ENCODE measurements around the gene GAB4.

GAB4 gene

DNA sequence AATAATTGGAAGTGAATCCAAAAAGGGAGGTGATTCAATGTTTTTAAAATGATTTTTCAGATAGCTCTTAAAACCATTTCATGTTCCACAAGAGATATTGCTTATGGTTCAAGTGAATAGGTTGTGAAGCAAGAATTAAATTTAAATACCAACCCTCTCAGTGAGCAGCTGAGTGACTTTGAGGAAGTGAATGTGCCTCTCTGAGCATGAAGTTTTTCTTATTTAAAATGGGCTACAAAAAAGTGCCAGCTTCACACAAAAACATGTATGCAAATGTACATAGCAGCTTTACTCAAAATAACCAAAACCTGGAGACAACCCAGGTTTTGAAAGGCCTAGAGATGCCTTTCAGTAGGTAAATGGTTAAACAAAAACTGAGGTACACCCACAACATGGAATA lies 35.5 kb upstream of the GAB4 start:
- TF ChIP-seq TCF12 (IDR thresholded peaks at IDR 0.05; ENCODE audit: low read depth), result no peak
- TF ChIP-seq YY1 (IDR thresholded peaks at IDR 0.05; ENCODE audit: low read depth), result no peak
- no peak for TF ChIP-seq RAD21 (IDR thresholded peaks at IDR 0.05; ENCODE audit: low read depth)
- TF ChIP-seq TEAD4 (IDR thresholded peaks at IDR 0.05), result no peak
- no peak for TF ChIP-seq USF1 (IDR thresholded peaks at IDR 0.05)
- TF ChIP-seq FOXM1 (IDR thresholded peaks at IDR 0.05; ENCODE audit: borderline replicate concordance, low read depth), result no peak
- no peak for TF ChIP-seq EGR1 (IDR thresholded peaks at IDR 0.05)
- TF ChIP-seq ZBTB7A (IDR thresholded peaks at IDR 0.05; ENCODE audit: low read depth), result no peak
- no peak for TF ChIP-seq EP300 (IDR thresholded peaks at IDR 0.05; ENCODE audit: borderline replicate concordance)
- TF ChIP-seq TAF1 (IDR thresholded peaks at IDR 0.05; ENCODE audit: low read depth), result no peak
- no peak for TF ChIP-seq NFIC (IDR thresholded peaks at IDR 0.05)
- TF ChIP-seq REST (IDR thresholded peaks at IDR 0.05; ENCODE audit: low read depth), result no peak
- TF ChIP-seq, protein P1, sequence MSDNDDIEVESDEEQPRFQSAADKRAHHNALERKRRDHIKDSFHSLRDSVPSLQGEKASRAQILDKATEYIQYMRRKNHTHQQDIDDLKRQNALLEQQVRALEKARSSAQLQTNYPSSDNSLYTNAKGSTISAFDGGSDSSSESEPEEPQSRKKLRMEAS (IDR thresholded peaks at IDR 0.05), result no peak
- TF ChIP-seq CREB1 (IDR thresholded peaks at IDR 0.05; ENCODE audit: low read depth), result no peak
- no peak for TF ChIP-seq CEBPB (IDR thresholded peaks at IDR 0.05)

DNA sequence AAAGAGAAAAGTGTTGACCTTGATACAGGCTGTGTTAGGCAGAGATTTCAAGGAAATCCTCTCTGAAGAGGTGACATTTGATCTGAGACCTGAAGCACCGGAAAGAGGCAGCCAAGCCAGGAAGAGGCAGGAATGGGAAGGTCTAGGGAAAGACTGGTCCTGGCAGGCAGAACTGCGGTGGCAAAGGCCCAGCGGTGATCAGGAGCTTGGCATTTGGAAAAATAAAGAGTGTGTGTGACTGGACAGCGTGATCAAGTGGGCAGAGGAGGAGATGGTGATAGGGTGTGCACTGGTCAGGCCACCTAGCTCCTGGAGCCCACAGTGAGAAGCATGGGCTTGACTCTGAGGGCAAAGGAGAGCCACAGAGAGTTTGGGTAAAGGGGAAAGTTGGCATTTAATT lies 27.2 kb upstream of the GAB4 start:
- no peak for TF ChIP-seq CEBPB (IDR thresholded peaks at IDR 0.05)

- TF ChIP-seq ZBTB7A (IDR thresholded peaks at IDR 0.05; ENCODE audit: low read depth), result no peak
Observed at GRCh38 chr22:17013396-17014100, 5.5 kb upstream of the GAB4 start.

DNA sequence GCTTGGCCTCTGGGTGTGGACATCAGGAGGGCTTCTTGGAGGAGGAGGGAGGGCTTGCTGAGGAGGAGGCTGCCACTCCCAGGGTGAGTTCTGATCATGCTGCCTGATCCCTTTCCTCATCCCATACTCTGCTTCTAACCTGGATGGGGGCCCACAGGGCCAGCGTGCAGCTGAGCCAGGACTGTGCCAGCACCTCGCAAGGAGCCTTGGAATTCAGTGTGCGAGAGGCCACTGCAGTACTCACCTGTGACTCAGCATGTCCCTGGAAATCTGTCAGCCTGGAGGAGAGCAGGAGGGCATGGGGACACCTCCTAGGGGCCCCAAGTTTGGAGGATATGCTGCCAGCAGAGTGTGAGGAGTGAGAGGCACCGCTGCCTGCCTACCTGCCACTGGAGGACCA lies 4.2 kb upstream of the GAB4 start:
- TF ChIP-seq EP300 (IDR thresholded peaks at IDR 0.05; ENCODE audit: borderline replicate concordance), result no peak

GRCh38 chr22:17009640-17010291 lies 1.7 kb upstream of the GAB4 start:
- TF ChIP-seq EGR1 (IDR thresholded peaks at IDR 0.05) (no peak), USF1 (IDR thresholded peaks at IDR 0.05) (no peak), EP300 (IDR thresholded peaks at IDR 0.05; ENCODE audit: borderline replicate concordance) (no peak), NFIC (IDR thresholded peaks at IDR 0.05) (no peak), FOXM1 (IDR thresholded peaks at IDR 0.05; ENCODE audit: borderline replicate concordance, low read depth) (no peak), YY1 (IDR thresholded peaks at IDR 0.05; ENCODE audit: low read depth) (no peak), TEAD4 (IDR thresholded peaks at IDR 0.05) (no peak), TAF1 (IDR thresholded peaks at IDR 0.05; ENCODE audit: low read depth) (no peak), CREB1 (IDR thresholded peaks at IDR 0.05; ENCODE audit: low read depth) (no peak)
- TF ChIP-seq, protein P1 (IDR thresholded peaks at IDR 0.05), result no peak

- no peak for TF ChIP-seq RAD21 (IDR thresholded peaks at IDR 0.05; ENCODE audit: low read depth)
- no peak for TF ChIP-seq CREB1 (IDR thresholded peaks at IDR 0.05; ENCODE audit: low read depth)
- TF ChIP-seq TAF1 (IDR thresholded peaks at IDR 0.05; ENCODE audit: low read depth), result no peak
Observed at GRCh38 chr22:17007257-17007656, 765 bp downstream of the GAB4 start.

GRCh38 chr22:16989915-16990314 lies 18.1 kb downstream of the GAB4 start:
- TF ChIP-seq RAD21 (IDR thresholded peaks at IDR 0.05; ENCODE audit: low read depth), result no peak
- TF ChIP-seq REST (IDR thresholded peaks at IDR 0.05; ENCODE audit: low read depth), result no peak
- TF ChIP-seq, protein P1 (IDR thresholded peaks at IDR 0.05), result no peak
- TF ChIP-seq TCF12 (IDR thresholded peaks at IDR 0.05; ENCODE audit: low read depth), result no peak
- no peak for TF ChIP-seq YY1 (IDR thresholded peaks at IDR 0.05; ENCODE audit: low read depth)
- TF ChIP-seq TAF1 (IDR thresholded peaks at IDR 0.05; ENCODE audit: low read depth), result no peak
- no peak for TF ChIP-seq ZBTB7A (IDR thresholded peaks at IDR 0.05; ENCODE audit: low read depth)
- no peak for TF ChIP-seq CEBPB (IDR thresholded peaks at IDR 0.05)
- no peak for TF ChIP-seq CREB1 (IDR thresholded peaks at IDR 0.05; ENCODE audit: low read depth)
